Activated T-cell treated with anti-CD3 and anti-CD28 coated beads, Interleukin-2, amount 50 U/mL, for 72 hours (primary cell): ENCODE data around the gene TANC1. TPM values are rescaled to one million over a fixed set of nuclear protein-coding genes. Genes with fewer than 3 reads are reported as not detected.

Source experiments
- ATAC-seq, 2 donors: fragments of 150-1000 bp; cut with Tn5 transposase; replicated peaks in 1 of 2; 2 replicates each; pipeline ENCODE4 v1.10.0; 2021; ENCODE audit warnings: moderate library complexity in 2 of 2, mild to moderate bottlenecking in 1 of 2
- DNase-seq, 2 donors: peaks; one replicate each; pipeline ENCODE4 v3.0.0; 2021 to 2022; ENCODE audit warnings: mixed read lengths in 1 of 2
- H3K27ac Mint-ChIP-seq: one replicate; pipeline ENCODE4 v1.8.0; 2022; ENCODE audit warnings: mild to moderate bottlenecking, moderate library complexity, mixed read lengths
- H3K27me3 Mint-ChIP-seq: one replicate; pipeline ENCODE4 v1.8.0; 2022; ENCODE audit warnings: low read depth, mixed read lengths
- H3K36me3 Mint-ChIP-seq, 2 donors: one replicate each; pipeline ENCODE4 v1.8.0; 2022; ENCODE audit warnings: mixed read lengths in 2 of 2, mild to moderate bottlenecking in 1 of 2; ENCODE audit not compliant: insufficient read depth in 2 of 2
- H3K4me1 Mint-ChIP-seq: one replicate; pipeline ENCODE4 v1.8.0; 2022; ENCODE audit warnings: low read depth, mixed read lengths
- H3K4me3 Mint-ChIP-seq, 2 donors: one replicate each; pipeline ENCODE4 v1.8.0; 2022; ENCODE audit warnings: mild to moderate bottlenecking in 2 of 2, mixed read lengths in 2 of 2, moderate library complexity in 2 of 2
- H3K9me3 Mint-ChIP-seq, 2 donors: one replicate each; pipeline ENCODE4 v1.8.0; 2022; ENCODE audit warnings: mixed read lengths in 2 of 2
- total RNA-seq, 2 donors: library from RNA; stranded (reverse); gene quantifications; one replicate each; pipeline ENCODE4 v1.2.3, GENCODE V29; 2022

The TANC1 gene
- total RNA-seq, 2 donors from 2014 or later: 0.35 to 1.6 TPM

GRCh38 chr2:159096901-159097300, 128.5 kb downstream of the TANC1 start:
- Mint-ChIP-seq H3K27ac (no peak overlapping the region), H3K36me3 (peaks cover 6 to 15% of the 10 kb centered on the region in 2 donors), H3K4me1 (peaks cover 41% of the 10 kb centered on the region), H3K9me3 (peaks cover 6 to 11% of the 10 kb centered on the region in 2 donors), H3K4me3 (no peak overlapping the region), H3K27me3 (no peaks in the 10 kb centered on the region)
- ATAC-seq: no peak
- DNase-seq: no peak

GRCh38 chr2:159098361-159098760, 129.9 kb downstream of the TANC1 start:
- Mint-ChIP-seq H3K4me3 (peak overlapping the region; percentile 13 to 45), H3K27me3 (no peaks in the 10 kb centered on the region), H3K4me1 (peaks cover 26% of the 10 kb centered on the region), H3K9me3 (peaks cover 6 to 11% of the 10 kb centered on the region in 2 donors), H3K27ac (peak overlapping the region; percentile 91), H3K36me3 (peaks cover 6 to 15% of the 10 kb centered on the region in 2 donors)
- ATAC-seq: peak; percentile 66 to 70
- no peak for DNase-seq

GRCh38 chr2:159098921-159099411, 130.5 kb downstream of the TANC1 start:
- DNase-seq (no peak), ATAC-seq (peak; percentile 25 to 41)
- Mint-ChIP-seq H3K27ac (peak overlapping the region; percentile 91), H3K4me3 (peak overlapping the region in 1 of 2 donors; percentile 17), H3K9me3 (peaks cover 6 to 11% of the 10 kb centered on the region in 2 donors), H3K27me3 (no peaks in the 10 kb centered on the region), H3K36me3 (peaks cover 6 to 15% of the 10 kb centered on the region in 2 donors), H3K4me1 (peaks cover 20% of the 10 kb centered on the region)

- Mint-ChIP-seq H3K4me3 (no peak overlapping the region), H3K27me3 (no peaks in the 10 kb centered on the region), H3K9me3 (peaks cover 0 to 2% of the 10 kb centered on the region in 2 donors), H3K36me3 (peaks cover 0 to 3% of the 10 kb centered on the region in 2 donors), H3K4me1 (peaks cover 14% of the 10 kb centered on the region), H3K27ac (no peak overlapping the region)
- DNase-seq: no peak
- ATAC-seq: no peak
Observed at GRCh38 chr2:159101755-159102489, 133.5 kb downstream of the TANC1 start.

GRCh38 chr2:159103411-159103810, 135.0 kb downstream of the TANC1 start:
- H3K36me3 Mint-ChIP-seq: no peaks in the 10 kb centered on the region
- H3K27ac Mint-ChIP-seq: no peak overlapping the region
- no peaks in the 10 kb centered on the region for H3K27me3 Mint-ChIP-seq
- H3K4me1 Mint-ChIP-seq: peaks cover 11% of the 10 kb centered on the region
- H3K9me3 Mint-ChIP-seq: no peaks in the 10 kb centered on the region
- no peak overlapping the region for H3K4me3 Mint-ChIP-seq
- ATAC-seq (no peak), DNase-seq (no peak)

GRCh38 chr2:159106109-159106508, 137.7 kb downstream of the TANC1 start:
- no peaks in the 10 kb centered on the region for H3K36me3 Mint-ChIP-seq
- no peaks in the 10 kb centered on the region for H3K9me3 Mint-ChIP-seq
- ATAC-seq: no peak
- no peak overlapping the region for H3K27ac Mint-ChIP-seq
- no peak overlapping the region for H3K4me3 Mint-ChIP-seq
- DNase-seq: no peak
- no peaks in the 10 kb centered on the region for H3K4me1 Mint-ChIP-seq
- no peaks in the 10 kb centered on the region for H3K27me3 Mint-ChIP-seq

- Mint-ChIP-seq H3K27ac (no peak overlapping the region), H3K36me3 (no peaks in the 10 kb centered on the region), H3K4me3 (no peak overlapping the region), H3K9me3 (no peaks in the 10 kb centered on the region), H3K27me3 (no peaks in the 10 kb centered on the region), H3K4me1 (no peaks in the 10 kb centered on the region)
- ATAC-seq: no peak
- DNase-seq: no peak
Observed at GRCh38 chr2:159108181-159108893, 139.9 kb downstream of the TANC1 start.

GRCh38 chr2:159109517-159109916, 141.1 kb downstream of the TANC1 start:
- DNase-seq: no peak
- no peak overlapping the region for H3K4me3 Mint-ChIP-seq
- no peak for ATAC-seq
- no peak overlapping the region for H3K27ac Mint-ChIP-seq
- H3K36me3 Mint-ChIP-seq: no peaks in the 10 kb centered on the region
- no peaks in the 10 kb centered on the region for H3K27me3 Mint-ChIP-seq
- H3K9me3 Mint-ChIP-seq: no peaks in the 10 kb centered on the region
- H3K4me1 Mint-ChIP-seq: no peaks in the 10 kb centered on the region

GRCh38 chr2:159110784-159111183, 142.3 kb downstream of the TANC1 start:
- H3K9me3 Mint-ChIP-seq: no peaks in the 10 kb centered on the region
- DNase-seq (no peak), ATAC-seq (no peak)
- no peaks in the 10 kb centered on the region for H3K27me3 Mint-ChIP-seq
- no peaks in the 10 kb centered on the region for H3K4me1 Mint-ChIP-seq
- no peak overlapping the region for H3K4me3 Mint-ChIP-seq
- H3K36me3 Mint-ChIP-seq: no peaks in the 10 kb centered on the region
- H3K27ac Mint-ChIP-seq: no peak overlapping the region

GRCh38 chr2:159111346-159111927, 143.0 kb downstream of the TANC1 start:
- Mint-ChIP-seq H3K27me3 (no peaks in the 10 kb centered on the region), H3K4me3 (no peak overlapping the region), H3K36me3 (no peaks in the 10 kb centered on the region), H3K9me3 (no peaks in the 10 kb centered on the region), H3K4me1 (no peaks in the 10 kb centered on the region), H3K27ac (no peak overlapping the region)
- no peak for DNase-seq
- no peak for ATAC-seq

GRCh38 chr2:159114835-159115234, 146.4 kb downstream of the TANC1 start:
- no peaks in the 10 kb centered on the region for H3K27me3 Mint-ChIP-seq
- peaks cover 5% of the 10 kb centered on the region for H3K4me1 Mint-ChIP-seq
- no peaks in the 10 kb centered on the region for H3K9me3 Mint-ChIP-seq
- ATAC-seq: no peak
- H3K4me3 Mint-ChIP-seq: no peak overlapping the region
- no peak for DNase-seq
- H3K36me3 Mint-ChIP-seq: no peaks in the 10 kb centered on the region
- H3K27ac Mint-ChIP-seq: no peak overlapping the region

- Mint-ChIP-seq H3K4me1 (peaks cover 5% of the 10 kb centered on the region), H3K4me3 (no peak overlapping the region), H3K9me3 (no peaks in the 10 kb centered on the region), H3K36me3 (no peaks in the 10 kb centered on the region), H3K27me3 (no peaks in the 10 kb centered on the region), H3K27ac (no peak overlapping the region)
- ATAC-seq: no peak
- DNase-seq: no peak
Observed at GRCh38 chr2:159116922-159117321, 148.5 kb downstream of the TANC1 start.

- no peak overlapping the region for H3K27ac Mint-ChIP-seq
- ATAC-seq: no peak
- H3K4me3 Mint-ChIP-seq: no peak overlapping the region
- H3K36me3 Mint-ChIP-seq: no peaks in the 10 kb centered on the region
- DNase-seq: no peak
- no peaks in the 10 kb centered on the region for H3K9me3 Mint-ChIP-seq
- H3K27me3 Mint-ChIP-seq: no peaks in the 10 kb centered on the region
- H3K4me1 Mint-ChIP-seq: peaks cover 5% of the 10 kb centered on the region
Observed at GRCh38 chr2:159117658-159118057, 149.2 kb downstream of the TANC1 start.
